Stimulated activated CD8-positive, alpha-beta memory T cell treated with anti-CD3 and anti-CD28 coated beads, Interleukin-4, amount 100 ng/mL, for 48 hours (primary cell): ENCODE results near the gene CNIH4.
A peak's percentile ranks its signal among the peaks of the same experiment; 100 is the strongest.
"Not testable (repeated sequence)": the region's sequence is repeated elsewhere in the genome, so short reads cannot be mapped to it uniquely, and the experiment has no call there.

Experiments
- DNase-seq: peaks from one replicate; pipeline ENCODE4 v3.0.0-alpha.2; 2020

The CNIH4 gene

GRCh38 chr1:224349716-224350115 is 7.0 kb upstream of the CNIH4 start:
- not testable (repeated sequence) for DNase-seq

- DNase-seq: not testable (repeated sequence)
Observed at GRCh38 chr1:224352436-224353085, 4.1 kb upstream of the CNIH4 start.

GRCh38 chr1:224353975-224354925 is 2.4 kb upstream of the CNIH4 start:
- no peak for DNase-seq

- DNase-seq: no peak
Observed at GRCh38 chr1:224357626-224358124, 996 bp downstream of the CNIH4 start.

- no peak for DNase-seq
Observed at GRCh38 chr1:224358237-224358636, 1.6 kb downstream of the CNIH4 start.

GRCh38 chr1:224359207-224359606 is 2.5 kb downstream of the CNIH4 start:
- no peak for DNase-seq

GRCh38 chr1:224368409-224368808 is 11.7 kb downstream of the CNIH4 start:
- DNase-seq: no peak

- no peak for DNase-seq
Observed at GRCh38 chr1:224373008-224373590, 16.4 kb downstream of the CNIH4 start.

GRCh38 chr1:224375059-224375458 is 18.4 kb downstream of the CNIH4 start:
- DNase-seq: no peak

- DNase-seq: peak; percentile 56
Observed at GRCh38 chr1:224377676-224378006, 21.0 kb downstream of the CNIH4 start.

GRCh38 chr1:224378855-224379631 is 22.4 kb downstream of the CNIH4 start:
- DNase-seq: no peak

- peak; percentile 69 for DNase-seq
Observed at GRCh38 chr1:224380003-224380402, 23.3 kb downstream of the CNIH4 start.

GRCh38 chr1:224381880-224382548 is 25.3 kb downstream of the CNIH4 start:
- DNase-seq: peak; percentile 46

- DNase-seq: no peak
Observed at GRCh38 chr1:224383218-224383617, 26.5 kb downstream of the CNIH4 start.

- no peak for DNase-seq
Observed at GRCh38 chr1:224387302-224387912, 30.7 kb downstream of the CNIH4 start.

- DNase-seq: no peak
Observed at GRCh38 chr1:224387943-224388342, 31.3 kb downstream of the CNIH4 start.

GRCh38 chr1:224390517-224390916 is 33.8 kb downstream of the CNIH4 start:
- DNase-seq: no peak

- no peak for DNase-seq
Observed at GRCh38 chr1:224392411-224393249, 36.0 kb downstream of the CNIH4 start.

GRCh38 chr1:224393294-224393693 is 36.6 kb downstream of the CNIH4 start:
- DNase-seq: no peak

GRCh38 chr1:224399887-224400286 is 43.2 kb downstream of the CNIH4 start:
- DNase-seq: no peak
